NCI-H1417 treated with DMSO at 0.1 percent for 48 hours (cell line): ENCODE data around the gene CCDC159.
"Not testable (repeated sequence)": the region's sequence is repeated elsewhere in the genome, so short reads cannot be mapped to it uniquely, and the experiment has no call there.

ENCODE experiments used
- DNase-seq: peaks from one replicate; lab custom pipeline; 2025; lab: John Stamatoyannopoulos, UW

Gene CCDC159

DNA sequence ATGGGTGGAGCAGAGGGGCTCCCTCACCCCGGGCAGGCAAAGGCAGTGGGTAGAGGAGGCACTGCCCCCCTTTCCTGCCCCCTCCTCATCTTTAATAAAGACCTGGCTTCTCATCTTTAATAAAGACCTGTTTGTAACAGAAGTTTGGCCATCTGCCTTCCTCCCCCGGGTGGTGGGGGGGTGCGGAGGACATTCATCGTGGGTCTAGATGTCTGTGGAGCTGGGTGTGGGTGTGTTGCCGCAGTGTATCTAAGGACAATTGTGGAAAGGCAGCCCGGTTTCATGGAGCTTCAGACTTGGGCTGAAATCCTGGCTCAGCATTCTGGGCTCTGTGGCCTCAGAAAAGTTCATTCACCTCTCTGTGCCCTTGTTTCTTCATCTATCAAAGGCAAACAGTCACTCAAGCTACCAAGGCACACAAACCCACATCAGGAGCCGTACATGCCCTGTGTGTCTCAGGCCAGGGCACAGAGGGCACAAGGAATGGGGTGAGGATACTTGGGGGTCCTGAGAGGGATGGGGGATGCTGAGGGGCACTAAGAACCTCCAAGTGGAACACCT is 19.3 kb downstream of the CCDC159 start:
- DNase-seq, result no peak

DNA sequence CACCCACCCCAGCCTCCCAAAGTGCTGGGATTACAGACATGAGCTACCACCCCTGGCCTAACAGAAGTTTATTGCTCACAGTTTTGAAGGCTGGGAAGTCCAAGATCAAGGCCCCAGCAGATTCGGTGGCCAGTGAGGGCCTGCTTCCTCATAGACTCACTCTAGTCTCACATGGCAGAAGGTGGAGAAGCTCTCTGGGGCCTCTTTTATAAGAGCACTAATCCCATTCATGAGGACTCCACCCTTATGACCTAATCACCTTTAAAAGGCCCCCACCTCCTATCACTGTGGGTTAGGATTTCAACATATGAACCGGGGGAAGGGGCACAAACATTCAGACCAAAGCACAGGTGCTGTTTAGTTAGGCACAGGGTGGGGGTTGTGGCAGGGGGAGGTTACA is 21.2 kb downstream of the CCDC159 start:
- no peak for DNase-seq

GRCh38 chr19:11370744-11371143 is 24.4 kb downstream of the CCDC159 start:
- DNase-seq, result no peak

DNA sequence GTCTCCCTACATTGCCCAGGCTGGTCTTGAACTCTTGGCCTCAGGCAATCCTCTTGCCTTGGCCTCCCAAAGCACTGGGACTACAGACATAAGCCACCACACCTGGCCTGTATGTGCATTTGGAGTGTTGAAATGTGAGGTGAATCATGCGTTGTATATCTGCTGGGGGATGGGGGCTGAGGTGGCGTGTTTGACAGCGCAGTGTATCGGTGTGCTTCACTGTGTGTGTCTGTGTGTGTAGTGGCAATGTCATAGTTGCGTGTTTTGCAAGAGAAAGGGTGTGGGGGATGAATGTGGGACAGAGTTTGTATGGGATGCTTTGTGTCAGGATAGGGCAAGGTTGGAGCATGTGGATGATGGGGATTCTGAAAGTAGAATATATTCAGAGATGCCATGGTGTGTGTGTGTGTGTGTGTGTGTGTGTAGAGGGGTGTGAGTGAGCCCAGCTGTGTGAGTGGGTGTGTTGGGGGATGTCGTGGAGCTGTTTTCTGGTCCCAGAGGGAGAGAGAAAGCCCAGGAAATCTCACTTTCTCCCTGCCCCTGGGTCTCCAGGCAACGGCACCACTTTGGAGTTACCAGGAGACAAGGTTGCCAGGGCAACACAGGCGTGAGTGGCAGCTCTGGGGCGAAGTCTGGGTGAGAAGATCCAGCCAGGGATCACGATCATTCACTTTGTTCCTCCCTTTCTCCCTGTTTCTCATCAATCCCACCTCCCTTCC is 27.0 kb downstream of the CCDC159 start:
- peak; percentile 84 for DNase-seq

GRCh38 chr19:11373885-11374432 is 27.6 kb downstream of the CCDC159 start:
- no peak for DNase-seq

DNA sequence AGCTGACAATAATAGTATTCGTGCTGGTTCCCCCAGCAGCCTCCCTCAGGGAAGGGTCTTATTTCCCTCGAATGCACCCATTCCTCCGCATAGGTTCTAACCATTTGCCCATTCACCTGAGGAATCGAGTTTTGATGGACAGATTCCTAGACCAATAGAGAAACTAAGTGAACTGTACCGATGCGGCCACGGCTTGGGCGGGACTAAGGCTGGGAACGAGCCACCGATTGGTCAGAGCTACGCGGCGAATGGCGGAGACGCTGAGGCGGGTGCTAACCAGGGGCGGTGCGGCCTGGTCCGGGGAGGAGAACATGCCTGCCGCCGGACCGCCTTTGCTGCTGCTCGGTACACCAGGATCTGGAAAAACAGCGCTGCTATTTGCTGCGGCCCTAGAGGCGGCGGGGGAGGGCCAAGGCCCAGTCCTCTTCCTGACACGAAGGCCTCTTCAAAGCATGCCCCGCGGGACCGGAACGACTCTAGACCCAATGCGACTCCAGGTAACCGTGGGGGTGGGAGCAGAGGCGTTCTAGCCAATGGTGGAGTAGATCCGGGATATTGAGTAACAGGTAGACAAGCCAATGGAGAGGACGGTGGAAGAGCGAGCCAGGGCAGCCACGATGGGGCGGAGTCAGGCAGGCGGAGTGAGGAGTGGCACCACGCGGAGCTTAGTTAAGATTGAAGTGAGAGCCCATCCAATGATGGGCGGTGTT is 28.3 kb downstream of the CCDC159 start, which contains the start of gene SWSAP1:
TSS of gene SWSAP1 (plus strand) at position 234 of the 710 bp plus-strand sequence. CDS start at position 249, 15 bp downstream.
- DNase-seq, result peak; percentile 99

GRCh38 chr19:11375143-11375948 is 29.0 kb downstream of the CCDC159 start:
- DNase-seq, result no peak

- no peak for DNase-seq
Observed at GRCh38 chr19:11377237-11377636, 30.9 kb downstream of the CCDC159 start.

- no peak for DNase-seq
Observed at GRCh38 chr19:11377756-11378155, 31.4 kb downstream of the CCDC159 start.

GRCh38 chr19:11378319-11379189 is 32.2 kb downstream of the CCDC159 start:
- DNase-seq, result no peak

DNA sequence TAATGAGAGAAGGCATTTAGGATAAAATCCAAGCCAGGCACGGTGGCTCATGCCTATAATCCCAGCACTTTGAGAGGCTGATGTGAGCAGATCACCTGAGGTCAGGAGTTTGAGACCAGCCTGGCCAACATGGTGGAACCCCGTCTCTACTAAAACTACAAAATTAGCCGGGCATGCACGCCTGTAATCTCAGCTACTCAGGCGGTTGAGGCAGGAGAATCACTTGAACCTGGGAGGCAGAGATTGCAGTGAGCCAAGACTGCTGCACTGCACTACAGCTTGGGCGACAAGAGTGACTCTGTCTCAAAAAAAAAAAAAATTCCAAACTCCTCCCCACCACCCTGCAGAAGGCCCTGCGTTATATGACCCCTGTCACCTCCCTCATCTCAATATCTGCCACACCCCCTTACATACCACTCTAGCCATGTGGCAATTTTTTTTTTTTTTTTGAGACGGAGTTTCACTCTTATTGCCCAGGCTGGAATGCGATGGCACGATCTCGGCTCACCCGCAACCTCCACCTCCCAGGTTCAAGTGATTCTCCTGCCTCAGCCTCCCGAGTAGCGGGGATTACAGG is 33.0 kb downstream of the CCDC159 start:
- not testable (repeated sequence) for DNase-seq

DNA sequence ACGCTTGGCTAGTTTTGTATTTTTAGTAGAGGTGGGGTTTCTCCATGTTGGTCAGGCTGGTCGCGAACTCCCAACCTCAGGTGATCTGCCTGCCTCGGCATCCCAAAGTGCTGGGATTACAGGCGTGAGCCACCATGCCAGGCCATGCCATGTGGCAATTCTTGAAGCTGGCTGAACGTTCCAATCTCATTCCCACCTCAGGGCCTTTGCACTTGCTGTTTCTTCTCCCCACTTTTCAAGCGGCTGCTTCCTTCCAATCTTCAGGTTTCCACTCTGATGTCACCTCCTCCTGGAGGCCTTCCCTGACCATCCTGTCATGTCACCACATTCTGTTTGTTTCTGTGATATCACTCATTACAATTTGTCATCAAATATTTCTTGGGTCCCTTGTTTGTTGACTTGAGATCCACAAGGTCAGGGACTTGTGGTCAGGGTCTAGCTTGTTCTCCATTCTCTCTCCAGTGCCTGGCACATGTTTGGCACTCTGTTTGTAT is 33.6 kb downstream of the CCDC159 start:
- no peak for DNase-seq

GRCh38 chr19:11380653-11381537 is 34.6 kb downstream of the CCDC159 start:
- no peak for DNase-seq

DNA sequence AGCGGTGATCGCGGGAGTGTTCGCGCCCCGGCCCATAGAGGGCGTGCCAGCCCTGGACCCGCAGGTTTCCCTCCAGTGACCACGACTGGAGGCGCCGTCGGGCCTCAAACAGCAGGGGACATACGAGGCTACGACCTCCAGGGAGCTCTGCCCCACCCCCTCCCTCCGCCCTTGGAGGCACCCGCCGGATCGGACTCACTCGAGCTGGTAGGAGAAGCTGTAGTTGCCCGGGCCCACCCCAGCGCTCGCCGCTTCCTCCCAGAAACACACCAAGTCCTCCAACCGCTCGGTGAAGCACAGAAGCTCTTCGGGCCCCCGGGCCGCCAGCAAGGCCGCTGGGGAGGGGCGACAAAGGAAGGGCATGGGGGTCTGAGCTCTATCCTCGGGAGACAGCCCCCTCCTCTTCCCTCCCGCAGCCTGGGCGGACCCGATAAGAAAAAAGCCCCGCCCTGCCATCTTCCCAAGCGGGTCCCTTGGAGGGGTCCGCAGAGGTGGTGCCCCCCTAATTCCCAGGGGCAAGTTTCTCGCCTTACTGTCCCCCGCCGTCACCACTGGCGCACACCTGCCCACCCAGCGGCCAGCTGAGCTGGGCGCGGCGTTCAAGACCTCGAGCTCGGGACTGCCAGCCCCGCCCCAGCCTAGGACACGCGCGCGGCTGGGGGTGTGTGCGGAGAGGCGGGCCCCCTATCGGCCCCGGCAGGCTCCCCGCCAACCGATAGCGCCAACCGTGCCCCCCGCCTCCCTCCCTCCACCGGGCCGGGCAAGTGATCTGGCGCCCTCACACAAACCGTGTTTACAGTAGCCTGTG is 36.8 kb downstream of the CCDC159 start:
- no peak for DNase-seq

GRCh38 chr19:11383706-11384048 is 37.4 kb downstream of the CCDC159 start:
- no peak for DNase-seq

GRCh38 chr19:11384778-11385129 is 38.4 kb downstream of the CCDC159 start:
- DNase-seq, result no peak

GRCh38 chr19:11387162-11388034 is 41.1 kb downstream of the CCDC159 start:
- no peak for DNase-seq

DNA sequence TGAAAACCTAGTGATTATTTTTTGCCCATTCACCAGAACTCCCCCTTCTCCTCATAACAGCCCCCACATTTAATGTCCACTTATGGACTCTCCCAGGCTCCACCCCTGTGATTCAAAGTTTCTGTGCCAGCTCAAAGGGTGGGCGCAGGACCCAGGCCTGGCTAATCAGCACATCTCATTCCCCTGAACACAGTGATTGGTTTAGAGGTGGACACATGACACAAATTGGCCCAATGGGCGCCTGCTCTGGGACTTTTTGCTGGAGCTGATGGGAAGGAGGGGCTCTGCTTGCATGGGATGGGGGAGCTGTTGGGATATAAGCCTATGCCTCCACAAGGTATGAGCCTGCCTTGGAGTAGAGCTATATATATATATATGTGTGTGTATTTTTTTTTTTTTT is 44.0 kb downstream of the CCDC159 start:
- DNase-seq, result no peak
